ENCODE results near the gene OSBPL3.

Gene OSBPL3

GRCh38 chr7:24784277-24784676, 195.7 kb downstream of the OSBPL3 start:
- DNase-seq, result no peak

- no peak for DNase-seq
Measured at GRCh38 chr7:24783698-24784097, 196.3 kb downstream of the OSBPL3 start.

GRCh38 chr7:24781106-24781505, 198.9 kb downstream of the OSBPL3 start:
- DNase-seq, result no peak

- DNase-seq, result no peak
Measured at GRCh38 chr7:24779283-24779655, 200.7 kb downstream of the OSBPL3 start.

- peak; percentile 46 for DNase-seq
Measured at GRCh38 chr7:24778543-24779282, 201.3 kb downstream of the OSBPL3 start.

GRCh38 chr7:24777806-24778205, 202.2 kb downstream of the OSBPL3 start:
- DNase-seq, result no peak

- DNase-seq, result no peak
Measured at GRCh38 chr7:24773646-24774045, 206.3 kb downstream of the OSBPL3 start.

GRCh38 chr7:24769851-24770250, 210.1 kb downstream of the OSBPL3 start:
- DNase-seq, result no peak

GRCh38 chr7:24769014-24769830, 210.8 kb downstream of the OSBPL3 start:
- no peak for DNase-seq

- no peak for DNase-seq
Measured at GRCh38 chr7:24767878-24768569, 212.0 kb downstream of the OSBPL3 start.

GRCh38 chr7:24764972-24765744, 214.8 kb downstream of the OSBPL3 start:
- no peak for DNase-seq

GRCh38 chr7:24764011-24764410, 216.0 kb downstream of the OSBPL3 start:
- DNase-seq, result no peak

- DNase-seq, result no peak
Measured at GRCh38 chr7:24763303-24763901, 216.6 kb downstream of the OSBPL3 start.

GRCh38 chr7:24762771-24763170, 217.2 kb downstream of the OSBPL3 start:
- DNase-seq, result no peak

- no peak for DNase-seq
Measured at GRCh38 chr7:24760968-24761367, 219.0 kb downstream of the OSBPL3 start.

GRCh38 chr7:24757353-24758275, 222.4 kb downstream of the OSBPL3 start, which contains the start of gene GSDME:
TSS of gene GSDME (minus strand) at chr7:24757464. CDS start at chr7:24749774, 7,690 bp downstream.
- DNase-seq, result no peak

- DNase-seq, result no peak
Measured at GRCh38 chr7:24756545-24757352, 223.2 kb downstream of the OSBPL3 start.

GRCh38 chr7:24755541-24756407, 224.2 kb downstream of the OSBPL3 start:
- peak; percentile 82 for DNase-seq

- DNase-seq, result no peak
Measured at GRCh38 chr7:24754906-24755506, 225.0 kb downstream of the OSBPL3 start.

Data from activated CD4-positive, alpha-beta T cell treated with anti-CD3 and anti-CD28 coated beads, Interleukin-2, amount 50 U/mL, for 16 hours (primary cell).